Type B pancreatic cell (in vitro differentiated cells): ENCODE results near the gene SETBP1. TPM values are rescaled to one million over a fixed set of nuclear protein-coding genes. Genes with fewer than 3 reads are reported as not detected.

ENCODE experiments used
- DNase-seq: peaks from one replicate; pipeline ENCODE4 v3.0.0; 2021; ENCODE audit warnings: mixed read lengths; ENCODE audit not compliant: unreplicated experiment; ENCODE audit errors: extremely low spot score
- H3K27ac Mint-ChIP-seq: 2 replicates; pipeline ENCODE4 v1.8.0; 2021; ENCODE audit warnings: mild to moderate bottlenecking, mixed read lengths
- H3K27me3 Mint-ChIP-seq: 2 replicates; pipeline ENCODE4 v1.8.0; 2021; ENCODE audit warnings: mixed read lengths
- H3K36me3 Mint-ChIP-seq: 2 replicates; pipeline ENCODE4 v1.8.0; 2021; ENCODE audit warnings: mixed read lengths
- H3K4me1 Mint-ChIP-seq: one replicate; pipeline ENCODE4 v1.8.0; 2021; ENCODE audit warnings: mixed read lengths; ENCODE audit not compliant: unreplicated experiment
- H3K4me3 Mint-ChIP-seq: 2 replicates; pipeline ENCODE4 v1.8.0; 2021; ENCODE audit warnings: mild to moderate bottlenecking, mixed read lengths
- H3K9me3 Mint-ChIP-seq: 2 replicates; pipeline ENCODE4 v1.8.0; 2021; ENCODE audit warnings: mixed read lengths
- CTCF ChIP-seq: fragments of 200-600 bp; sonication (generic); conservative IDR thresholded peaks from 2 replicates; pipeline ENCODE4 v1.5.0; 2021; ENCODE audit warnings: antibody characterized with exemption, mild to moderate bottlenecking
- total RNA-seq: library from RNA; stranded (reverse); gene quantifications from 2 replicates; pipeline ENCODE4 v1.2.1, GENCODE V29; 2021; ENCODE audit warnings: low replicate concordance

Gene SETBP1
- total RNA-seq, 1 donor from 2014 or later, result 62.7 TPM

- no peak for TF ChIP-seq CTCF
- H3K27me3 Mint-ChIP-seq, result no peaks in the 10 kb centered on the region
- no peaks in the 10 kb centered on the region for H3K9me3 Mint-ChIP-seq
- DNase-seq, result no peak
- peaks cover 6% of the 10 kb centered on the region for H3K4me1 Mint-ChIP-seq
- peaks cover 26% of the 10 kb centered on the region for H3K36me3 Mint-ChIP-seq
- no peak overlapping the region for H3K4me3 Mint-ChIP-seq
- H3K27ac Mint-ChIP-seq, result no peak overlapping the region
Observed at GRCh38 chr18:45066210-45066609, 385.5 kb downstream of the SETBP1 start.

DNA sequence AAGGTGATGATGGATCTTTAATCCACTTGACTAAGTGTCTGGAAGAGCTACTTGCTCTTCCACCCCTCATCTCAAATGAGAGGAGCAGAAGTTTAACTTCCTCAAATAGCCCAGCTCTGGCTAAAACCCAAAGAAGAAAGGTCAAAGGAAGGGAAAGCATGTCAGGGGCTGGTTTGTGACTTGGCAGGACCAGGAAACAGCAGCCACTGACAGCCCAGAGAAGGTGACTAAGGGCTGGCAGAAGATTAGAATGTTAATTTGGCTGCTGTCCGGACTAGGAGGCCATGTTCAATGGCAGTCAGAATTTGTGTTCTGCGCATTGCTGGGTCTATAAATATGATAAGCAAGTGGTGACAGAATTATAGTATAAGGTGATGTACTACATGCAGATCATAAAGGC lies 386.2 kb downstream of the SETBP1 start:
- no peak overlapping the region for H3K4me3 Mint-ChIP-seq

DNA sequence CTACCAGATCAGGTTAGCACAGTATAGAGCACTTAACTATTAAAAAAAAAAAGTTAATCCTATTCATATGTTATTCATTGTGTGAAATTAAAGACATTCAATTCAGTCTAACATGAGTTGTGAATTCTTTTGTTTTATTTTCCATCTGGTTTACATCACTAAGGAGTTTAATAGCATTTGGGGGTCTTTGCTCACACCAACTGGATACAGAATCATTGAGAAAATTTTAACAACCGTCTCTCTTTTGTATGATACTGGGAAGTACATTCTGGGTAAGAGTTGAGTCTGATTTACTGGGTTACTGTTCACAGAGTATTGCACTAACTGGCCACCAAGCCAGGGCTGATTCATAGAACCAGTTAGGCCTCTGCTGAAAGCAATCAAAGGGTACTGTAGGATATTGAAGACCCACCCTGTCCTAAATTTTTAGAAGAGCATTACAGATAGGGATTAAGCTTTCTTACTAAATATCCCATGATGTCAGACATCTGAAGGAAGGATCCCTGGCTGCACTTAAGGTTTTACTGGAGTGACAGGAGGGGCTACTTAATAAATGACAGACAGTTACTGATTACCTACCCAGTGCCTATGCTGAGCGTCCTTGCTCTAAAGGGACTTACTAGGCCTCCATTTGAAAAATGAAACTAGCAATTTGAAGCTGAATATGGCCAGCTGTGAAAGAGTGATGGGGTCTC lies 387.9 kb downstream of the SETBP1 start:
- Mint-ChIP-seq H3K36me3 (peaks cover 17% of the 10 kb centered on the region), H3K9me3 (no peaks in the 10 kb centered on the region), H3K27ac (no peak overlapping the region), H3K27me3 (no peaks in the 10 kb centered on the region), H3K4me1 (peaks cover 6% of the 10 kb centered on the region), H3K4me3 (no peak overlapping the region)
- TF ChIP-seq CTCF, result no peak
- no peak for DNase-seq

More for the DNA sequence above, 386.2 kb downstream of the SETBP1 start:
- DNase-seq, result no peak
- H3K9me3 Mint-ChIP-seq, result no peaks in the 10 kb centered on the region
- H3K4me1 Mint-ChIP-seq, result peaks cover 6% of the 10 kb centered on the region
- no peak overlapping the region for H3K27ac Mint-ChIP-seq
- peaks cover 26% of the 10 kb centered on the region for H3K36me3 Mint-ChIP-seq
- no peaks in the 10 kb centered on the region for H3K27me3 Mint-ChIP-seq
- no peak for TF ChIP-seq CTCF

- Mint-ChIP-seq H3K27me3 (no peaks in the 10 kb centered on the region), H3K4me1 (peaks cover 6% of the 10 kb centered on the region), H3K4me3 (no peak overlapping the region), H3K9me3 (no peaks in the 10 kb centered on the region), H3K36me3 (peaks cover 10% of the 10 kb centered on the region), H3K27ac (no peak overlapping the region)
- no peak for DNase-seq
- TF ChIP-seq CTCF, result no peak
Observed at GRCh38 chr18:45069546-45069945, 388.9 kb downstream of the SETBP1 start.

DNA sequence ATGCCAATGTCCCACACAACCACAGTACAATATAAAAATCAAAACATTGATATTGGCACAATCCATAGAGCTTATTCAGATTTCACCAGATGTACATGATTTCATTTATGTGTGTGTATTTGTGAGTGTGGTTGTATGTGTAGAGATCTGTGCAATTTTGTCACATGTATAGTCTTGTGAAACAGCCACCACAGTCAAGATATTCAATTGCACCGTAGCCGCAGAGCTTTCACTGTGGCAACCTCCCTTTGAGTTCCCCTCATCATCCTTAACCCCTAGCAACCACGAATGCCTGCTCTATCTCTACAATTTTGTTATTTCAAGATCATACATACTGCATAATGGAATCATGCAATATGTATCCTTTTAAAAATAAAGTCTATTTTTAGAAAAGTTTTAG lies 391.3 kb downstream of the SETBP1 start:
- Mint-ChIP-seq H3K27ac (no peak overlapping the region), H3K9me3 (no peaks in the 10 kb centered on the region), H3K4me3 (no peak overlapping the region), H3K36me3 (no peaks in the 10 kb centered on the region), H3K4me1 (peaks cover 6% of the 10 kb centered on the region), H3K27me3 (no peaks in the 10 kb centered on the region)
- TF ChIP-seq CTCF, result no peak
- DNase-seq, result no peak
